Dermis blood vessel endothelial cell (primary cell): Measurements from ENCODE around the gene ARHGAP22. TPM values are rescaled to one million over a fixed set of nuclear protein-coding genes. Genes with fewer than 3 reads are reported as not detected.

Experiments
- DNase-seq: peaks from one replicate; pipeline ENCODE4 v3.0.0; 2010
- total RNA-seq: library from RNA; depleted of rRNA; stranded (reverse); fragments of >200 nt; gene quantifications from 2 replicates; pipeline ENCODE4 v1.2.3, GENCODE V29; 2014

Gene ARHGAP22
- total RNA-seq, 1 donor from 2014 or later = 8.3 TPM

- no peak for DNase-seq
Observed at GRCh38 chr10:48412933-48413332, 191.9 kb downstream of the ARHGAP22 start.

GRCh38 chr10:48412081-48412480, 192.8 kb downstream of the ARHGAP22 start:
- DNase-seq = no peak

GRCh38 chr10:48411510-48411909, 193.4 kb downstream of the ARHGAP22 start:
- DNase-seq = no peak

- no peak for DNase-seq
Observed at GRCh38 chr10:48410503-48410902, 194.4 kb downstream of the ARHGAP22 start.

- no peak for DNase-seq
Observed at GRCh38 chr10:48406658-48407057, 198.2 kb downstream of the ARHGAP22 start.

GRCh38 chr10:48406204-48406603, 198.7 kb downstream of the ARHGAP22 start:
- peak; percentile 30 for DNase-seq

- DNase-seq = no peak
Observed at GRCh38 chr10:48404646-48405045, 200.2 kb downstream of the ARHGAP22 start.

- no peak for DNase-seq
Observed at GRCh38 chr10:48400850-48401220, 204.0 kb downstream of the ARHGAP22 start.

- DNase-seq = peak; percentile 32
Observed at GRCh38 chr10:48400129-48400849, 204.6 kb downstream of the ARHGAP22 start.

GRCh38 chr10:48399551-48399950, 205.3 kb downstream of the ARHGAP22 start:
- DNase-seq = no peak

- DNase-seq = no peak
Observed at GRCh38 chr10:48399056-48399541, 205.8 kb downstream of the ARHGAP22 start.

GRCh38 chr10:48398261-48398660, 206.6 kb downstream of the ARHGAP22 start:
- no peak for DNase-seq

Other genes starting within 250 kb of the ARHGAP22 start
- 0.34 and 2.1 TPM in 2 replicates for gene WDFY4, start 79.8 kb upstream of the ARHGAP22 start, total RNA-seq